Loucy (cell line): ENCODE measurements around the gene EBI3.

Experiments used
- CTCF ChIP-seq: fragments of 200-600 bp; sonication (generic); conservative IDR thresholded peaks from 2 replicates; pipeline ENCODE4 v1.5.1; 2014; ENCODE audit warnings: mild to moderate bottlenecking, antibody characterized with exemption, low read length
- EZH2phosphoT487 ChIP-seq: fragments of 200-600 bp; IDR thresholded peaks from 2 replicates; pipeline ENCODE4 v1.6.1; 2018; ENCODE audit warnings: antibody characterized with exemption, mild to moderate bottlenecking, moderate library complexity, borderline replicate concordance

GRCh38 chr19:4224470-4224869, 4.9 kb upstream of the EBI3 start:
- no peak for TF ChIP-seq CTCF
- no peak for TF ChIP-seq EZH2phosphoT487
